Measurements from ENCODE around the gene GPR15.
"Not testable (repeated sequence)": the region's sequence is repeated elsewhere in the genome, so short reads cannot be mapped to it uniquely, and the experiment has no call there.

The GPR15 gene

DNA sequence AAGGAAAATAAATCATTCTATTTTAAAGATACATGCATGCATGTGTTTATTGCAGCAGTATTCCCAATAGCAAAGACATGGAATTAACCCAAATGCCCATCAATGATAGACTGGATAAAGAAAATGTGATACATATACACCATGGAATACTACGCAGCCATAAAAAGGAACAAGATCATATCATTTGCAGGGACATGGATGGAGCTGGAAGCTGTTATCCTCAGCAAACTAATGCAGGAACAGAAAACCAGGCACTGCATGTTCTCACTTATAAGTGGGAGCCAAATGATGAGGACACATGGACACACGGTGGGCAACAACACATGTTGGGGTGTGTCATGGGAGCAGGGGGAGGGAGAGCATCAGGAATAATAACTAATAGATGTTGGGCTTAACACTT is 28.0 kb downstream of the GPR15 start:
- not testable (repeated sequence) for FAIRE-seq

- no peak for FAIRE-seq
Measured at GRCh38 chr3:98560911-98561310, 29.1 kb downstream of the GPR15 start.

DNA sequence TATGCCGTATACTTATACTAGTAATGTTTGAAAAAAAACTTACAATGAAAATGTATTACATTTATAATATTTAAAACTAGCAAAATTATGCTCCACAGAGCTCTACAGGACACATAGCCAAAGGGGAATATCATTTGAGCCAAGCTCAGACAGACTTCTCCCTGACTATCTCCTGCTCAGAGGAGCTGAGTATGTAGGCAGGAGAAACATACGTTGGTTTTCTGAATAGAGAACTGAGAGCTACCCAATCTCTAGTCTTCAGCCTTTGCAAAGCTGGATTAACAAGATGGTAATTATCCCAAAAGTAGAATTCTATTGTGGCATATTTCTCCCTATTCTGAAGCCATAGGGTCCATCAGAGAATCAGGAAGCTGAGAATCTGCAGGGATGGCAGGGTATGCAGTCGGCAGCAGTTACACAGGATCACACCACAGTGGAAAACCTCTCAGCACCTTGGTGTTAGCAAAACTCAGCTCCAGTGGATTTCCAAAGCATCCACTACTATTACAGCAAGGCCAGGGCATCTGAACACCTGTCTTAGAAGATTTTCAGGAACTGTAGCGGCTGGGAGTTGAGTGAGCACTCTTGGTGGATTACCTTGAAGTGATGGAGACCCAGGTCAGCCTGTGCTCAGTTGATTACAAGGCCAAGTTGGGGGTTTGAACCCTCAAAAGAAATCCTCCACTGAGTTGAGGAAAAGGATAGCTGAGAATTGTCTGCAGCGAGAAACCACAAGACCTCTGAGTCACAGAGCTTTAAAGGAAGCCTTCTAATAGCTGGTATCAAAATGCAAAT is 30.1 kb downstream of the GPR15 start:
- FAIRE-seq: no peak

DNA sequence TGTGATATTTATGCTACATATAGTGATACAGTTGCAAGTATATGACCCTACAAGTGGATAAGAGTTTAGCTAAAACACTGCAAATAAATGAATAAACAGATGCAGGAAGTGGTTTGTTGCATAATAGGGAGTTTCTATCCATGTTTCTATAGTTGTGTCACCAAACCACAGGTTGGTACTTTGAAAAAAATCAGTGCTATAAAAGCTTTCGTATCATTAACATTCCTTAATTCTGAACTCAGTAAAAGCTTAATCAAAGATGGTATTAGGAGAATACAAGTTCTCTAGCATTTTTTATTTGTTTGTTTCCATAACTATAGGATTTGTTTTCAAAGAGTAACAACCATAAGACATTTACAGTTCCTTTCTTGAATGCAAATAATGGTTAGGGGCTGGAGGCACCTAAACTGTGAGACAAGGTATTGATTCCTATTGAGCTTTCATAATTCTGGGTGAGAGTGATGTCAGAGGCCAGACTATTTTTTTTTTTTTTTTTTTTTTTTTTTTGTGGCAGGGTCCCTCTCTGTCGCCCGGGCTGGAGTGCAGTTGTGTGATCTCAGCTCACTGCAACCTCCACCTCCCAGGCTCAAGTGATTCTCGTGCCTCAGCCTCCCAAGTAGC is 32.0 kb downstream of the GPR15 start:
- FAIRE-seq: peak; percentile 5

GRCh38 chr3:98564282-98565005 is 32.7 kb downstream of the GPR15 start:
- no peak for FAIRE-seq

DNA sequence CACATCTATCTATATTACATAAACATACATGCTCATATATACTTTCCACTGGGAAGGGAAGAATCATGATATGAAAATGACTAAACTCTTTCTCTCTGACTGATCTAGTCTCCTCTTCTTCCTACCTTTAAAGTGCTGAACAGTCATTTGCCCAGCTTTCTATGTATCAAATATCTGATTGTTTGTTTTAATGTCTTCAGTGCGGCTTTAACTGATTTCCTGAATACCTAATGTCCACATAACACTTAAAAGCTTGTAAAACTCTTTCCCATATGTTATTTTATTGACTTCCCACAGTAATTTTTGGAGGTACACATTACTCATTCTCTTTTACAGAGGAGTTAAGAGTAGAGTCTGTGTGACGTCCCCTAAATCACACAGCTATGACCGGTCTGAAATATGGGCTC is 33.5 kb downstream of the GPR15 start:
- FAIRE-seq: no peak

DNA sequence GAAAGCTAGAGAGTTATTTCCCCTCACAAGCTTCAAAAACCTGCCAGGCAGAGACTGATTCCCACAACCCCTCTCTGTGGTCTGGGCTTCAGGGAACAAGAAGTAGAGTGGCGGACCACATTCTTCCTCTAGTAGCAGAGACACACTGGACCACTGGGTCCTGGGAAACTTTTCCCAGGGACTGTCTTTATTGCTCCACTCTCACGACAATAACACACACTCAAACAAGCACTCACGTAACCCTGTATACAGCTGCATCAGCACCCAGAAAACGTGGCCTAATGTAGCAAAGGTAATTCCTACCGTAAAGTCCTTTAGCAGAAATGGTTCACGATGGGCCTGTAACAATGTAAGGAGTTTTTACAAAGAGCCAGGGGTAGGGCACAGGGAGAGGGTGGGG is 34.1 kb downstream of the GPR15 start:
- FAIRE-seq: no peak

GRCh38 chr3:98567666-98568270 is 36.0 kb downstream of the GPR15 start:
- no peak for FAIRE-seq

- FAIRE-seq: no peak
Measured at GRCh38 chr3:98568402-98568801, 36.6 kb downstream of the GPR15 start.

GRCh38 chr3:98573181-98573728 is 41.5 kb downstream of the GPR15 start:
- peak; percentile 79 for FAIRE-seq

GRCh38 chr3:98574132-98574531 is 42.4 kb downstream of the GPR15 start:
- no peak for FAIRE-seq

DNA sequence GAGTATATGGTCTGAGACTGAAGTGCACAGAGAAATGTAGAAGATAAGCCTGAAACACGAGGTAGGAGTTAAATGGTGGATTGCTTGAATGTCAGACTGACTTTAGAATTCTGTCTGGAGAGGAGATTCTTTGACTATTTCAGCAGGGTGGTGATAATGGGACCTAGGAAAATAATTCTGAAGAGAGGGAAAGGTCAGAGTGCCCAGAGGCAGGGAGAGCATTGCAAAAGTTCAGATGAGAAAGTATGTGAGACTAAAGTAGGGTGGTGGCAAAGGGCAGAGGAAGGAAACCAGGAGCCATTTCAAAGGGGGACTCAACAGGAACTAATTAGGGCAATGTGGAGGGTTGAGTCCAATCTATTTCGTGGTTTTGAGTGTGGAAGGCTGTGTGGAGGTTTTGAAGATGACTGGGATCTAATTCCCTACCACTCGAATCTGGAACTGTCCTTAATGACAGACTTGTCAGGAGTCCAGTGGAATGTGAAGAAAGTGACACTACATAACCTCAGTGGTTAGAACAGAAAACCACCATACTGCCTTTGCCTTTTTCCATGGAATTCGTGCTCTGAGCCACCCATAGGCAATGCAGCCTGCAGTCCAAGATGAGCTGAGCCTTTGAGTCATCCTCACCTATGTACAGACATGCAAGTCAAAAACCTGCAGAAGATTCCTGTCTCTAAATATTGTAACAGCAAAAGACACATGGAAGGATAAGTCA is 45.6 kb downstream of the GPR15 start:
- no peak for FAIRE-seq

DNA sequence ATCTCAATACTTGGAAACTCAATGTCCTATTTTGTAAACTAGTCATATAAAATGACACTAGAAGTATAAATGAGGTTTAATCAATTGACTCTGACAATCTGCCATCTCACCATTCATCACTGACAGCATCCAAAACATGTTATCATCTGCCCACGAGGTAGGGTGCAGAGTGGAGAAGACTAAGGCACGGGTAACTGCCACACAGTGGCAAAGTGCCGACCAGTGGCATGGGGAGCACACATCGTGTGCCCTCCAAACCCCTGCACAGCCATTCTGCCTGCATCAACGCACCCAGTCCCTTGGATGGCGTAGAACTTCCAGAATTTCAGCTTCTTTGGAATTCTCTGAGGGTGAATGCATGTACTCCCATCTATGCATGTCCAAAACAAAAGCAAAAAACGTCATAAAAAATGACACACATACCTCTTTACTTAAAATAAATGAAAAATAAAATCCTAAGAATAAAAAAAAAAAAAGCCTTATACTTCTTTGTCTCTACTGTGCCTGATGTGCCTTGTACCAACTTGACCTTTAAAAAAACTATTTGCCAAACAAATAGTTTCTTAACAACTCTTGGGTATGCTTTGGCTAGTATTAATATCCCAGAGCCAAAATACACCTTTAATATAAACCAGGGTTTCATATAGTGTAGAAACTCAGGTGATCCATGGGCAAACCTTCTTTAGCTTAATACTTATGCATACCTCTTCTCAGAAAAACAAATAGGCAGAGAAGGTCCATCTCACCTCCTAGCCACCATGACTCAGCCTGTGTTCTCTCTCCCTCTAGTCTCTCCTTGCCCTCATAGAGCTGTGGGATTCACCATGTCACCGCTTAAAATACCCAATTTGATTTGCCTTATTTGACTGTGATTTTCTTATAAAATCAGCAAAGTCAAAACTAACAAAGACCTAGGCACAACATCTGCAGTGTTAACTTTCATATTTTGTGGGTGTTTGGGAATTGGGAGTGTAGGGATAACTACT is 48.9 kb downstream of the GPR15 start:
- no peak for FAIRE-seq

DNA sequence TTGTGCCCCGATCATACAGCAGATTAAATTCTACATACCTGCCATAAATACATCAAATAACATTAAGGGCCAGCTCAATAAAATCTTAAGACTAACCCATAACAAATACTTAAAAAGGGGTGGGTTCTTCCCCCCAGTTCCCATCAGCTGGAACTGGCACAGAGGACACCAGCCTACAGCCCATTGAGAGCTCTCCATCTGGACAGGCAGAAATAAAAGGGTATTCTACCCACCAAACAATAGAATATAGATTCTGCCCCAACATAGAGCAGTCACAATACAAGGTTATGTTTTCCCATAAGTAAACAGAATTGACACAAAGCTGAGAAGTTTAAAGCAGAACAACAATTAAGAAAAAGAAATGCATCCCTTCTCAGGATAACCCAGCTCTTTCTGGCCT is 49.7 kb downstream of the GPR15 start:
- no peak for FAIRE-seq

DNA sequence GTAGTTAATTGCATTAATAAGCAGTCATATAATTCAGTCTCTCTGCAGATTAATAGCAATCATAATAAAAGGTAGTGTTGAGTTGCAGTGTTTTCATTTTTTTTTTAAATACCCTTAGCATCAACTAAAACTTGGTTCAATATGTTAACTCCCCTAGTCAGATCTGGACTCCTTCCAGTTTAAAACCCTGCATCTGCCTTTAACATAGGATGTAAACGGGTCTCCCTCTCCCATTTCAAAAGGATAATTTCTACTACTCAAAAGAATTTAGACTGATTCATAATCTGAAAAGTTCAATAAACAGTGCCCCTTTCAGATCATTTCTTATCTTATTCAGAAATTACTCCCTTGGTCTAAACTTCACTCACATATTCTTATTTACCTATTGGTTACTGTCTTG is 50.3 kb downstream of the GPR15 start:
- FAIRE-seq: no peak

- no peak for FAIRE-seq
Measured at GRCh38 chr3:98583766-98584165, 52.0 kb downstream of the GPR15 start.

Measured in colon (tissue), 2 donors.